HepG2 (cell line): ENCODE measurements around the gene PSMC1. TPM values are rescaled to one million over a fixed set of nuclear protein-coding genes. Genes with fewer than 3 reads are reported as not detected.

ENCODE experiments used
- ATAC-seq: fragments of 200-7000 bp; cut with Tn5 transposase; 3 replicates; pipeline ENCODE4 v1.9.1; 2020; ENCODE audit warnings: mild to moderate bottlenecking, moderate library complexity
- BruUV-seq: library from RNA; stranded (reverse); fragments of 400-500 nt; replicated peaks from 2 replicates; lab custom pipeline; 2021; lab: Mats Ljungman, UMichigan
- CTCF ChIA-PET: fragments of 300-600 bp; formaldehyde crosslinking; extraction: SDS; loops from one replicate; lab custom pipeline; 2021; ENCODE audit warnings: low total read pairs, inconsistent platforms, low intra/inter-chr PET ratio; lab: Yijun Ruan, JAX
- POLR2A ChIA-PET: fragments of 350-600 bp; sonication (Branson Sonifier 250); formaldehyde crosslinking; loops from one replicate; lab custom pipeline; 2020; ENCODE audit warnings: antibody characterized with exemption, inconsistent platforms; lab: Yijun Ruan, JAX
- DNase-seq: peaks from one replicate; pipeline ENCODE4 v3.0.0-alpha.2; 2015; ENCODE audit warnings: low spot score
- FAIRE-seq: peaks from 3 replicates; lab custom pipeline; 2011; peaks lifted over from hg19 to GRCh38; lab: Jason Lieb, UNC
- H2AFZ ChIP-seq: one replicate; pipeline ENCODE4 v1.6.1; 2011; ENCODE audit warnings: low read length, inconsistent platforms
- H3K27ac ChIP-seq: fragments of 300-600 bp; 3 replicates; pipeline ENCODE4 v1.8.0; 2011; ENCODE audit warnings: mixed run types, mild to moderate bottlenecking, mixed read lengths, low read length, inconsistent platforms; ENCODE audit not compliant: insufficient read depth; ENCODE audit errors: extremely low read length
- H3K27me3 ChIP-seq, 2 experiments: fragments of 200-600 bp in 1 of 2; 2 replicates in 1 of 2; 3 replicates in 1 of 2; pipeline versions ENCODE4 v1.6.0 to v1.8.0; 2011; ENCODE audit warnings: low read length in 2 of 2, mild to moderate bottlenecking in 2 of 2, moderate library complexity in 2 of 2, inconsistent platforms in 1 of 2; ENCODE audit not compliant: insufficient read depth in 2 of 2, control insufficient read depth in 1 of 2
- H3K36me3 ChIP-seq, 2 experiments: fragments of 200-600 bp in 1 of 2; replicated peaks in 1 of 2; 2 replicates in 1 of 2; 3 replicates in 1 of 2; pipeline versions ENCODE4 v1.5.1 to v1.8.0; 2011; ENCODE audit warnings: low read length in 2 of 2, inconsistent platforms in 1 of 2; ENCODE audit not compliant: insufficient read depth in 2 of 2, control insufficient read depth in 1 of 2
- H3K4me1 ChIP-seq: 2 replicates; pipeline ENCODE4 v1.5.1; 2012; ENCODE audit warnings: low read length, inconsistent platforms; ENCODE audit not compliant: insufficient read depth
- H3K4me2 ChIP-seq: 2 replicates; pipeline ENCODE4 v1.6.0; 2011; ENCODE audit warnings: low read depth, low read length, inconsistent platforms
- H3K4me3 ChIP-seq, 3 experiments: fragments of 200-600 bp in 1 of 3; sonication (generic), shearing (Covaris generic) in 1 of 3; replicated peaks in 1 of 3; 2 replicates each; pipeline ENCODE4 v1.5.1; 2011 to 2016; ENCODE audit warnings: low read length in 3 of 3, inconsistent platforms in 2 of 3, low read depth in 2 of 3, mild to moderate bottlenecking in 2 of 3, control low read depth in 1 of 3, mixed read lengths in 1 of 3; ENCODE audit not compliant: insufficient read depth in 1 of 3
- H3K79me2 ChIP-seq: one replicate; pipeline ENCODE4 v1.6.1; 2011; ENCODE audit warnings: low read length, inconsistent platforms; ENCODE audit not compliant: insufficient read depth
- H3K9ac ChIP-seq: 2 replicates; pipeline ENCODE4 v1.6.0; 2011; ENCODE audit warnings: mild to moderate bottlenecking, low read depth, low read length, inconsistent platforms; ENCODE audit not compliant: insufficient read depth
- H3K9me3 ChIP-seq: 2 replicates; pipeline ENCODE4 v1.5.1; 2012; ENCODE audit warnings: mild to moderate bottlenecking, low read length
- H4K20me1 ChIP-seq: 2 replicates; pipeline ENCODE4 v1.6.0; 2011; ENCODE audit warnings: inconsistent platforms, mild to moderate bottlenecking, low read length, moderate library complexity; ENCODE audit not compliant: insufficient read depth
- POLR2G ChIP-seq: fragments of 200-400 bp; formaldehyde crosslinking; IDR thresholded peaks from 2 replicates; pipeline ENCODE4 v1.6.1; 2018; ENCODE audit warnings: mild to moderate bottlenecking, low read depth, low read length, moderate library complexity
- RARG ChIP-seq: sonication (generic); formaldehyde crosslinking; IDR thresholded peaks from 2 replicates; pipeline ENCODE4 v1.4.0; 2020; ENCODE audit warnings: low read depth, mild to moderate bottlenecking, missing genetic modification reagents
- RBM39 ChIP-seq: fragments of 200-400 bp; formaldehyde crosslinking; IDR thresholded peaks from one replicate; pipeline ENCODE4 v1.6.1; 2018; ENCODE audit warnings: antibody characterized with exemption, mild to moderate bottlenecking, low read depth, low read length; ENCODE audit not compliant: poor library complexity, severe bottlenecking
- TAF15 ChIP-seq: fragments of 200-400 bp; formaldehyde crosslinking; IDR thresholded peaks from one replicate; pipeline ENCODE4 v1.6.1; 2018; ENCODE audit warnings: mild to moderate bottlenecking, low read depth, low read length; ENCODE audit not compliant: poor library complexity, severe bottlenecking
- ZSCAN22 ChIP-seq: sonication (generic); formaldehyde crosslinking; IDR thresholded peaks from 2 replicates; pipeline ENCODE4 v1.4.0; 2020; ENCODE audit warnings: mild to moderate bottlenecking, missing genetic modification reagents
- WGBS: methylation state at CpG from one replicate; pipeline ENCODE4 v1.1.6; 2017; ENCODE audit warnings: low lambda C conversion rate; 5-methylcytosine and 5-hydroxymethylcytosine counted together
- in situ Hi-C: cut with HindIII; loops from 2 replicates; pipeline ENCODE4 v1.10.0; 2017; ENCODE audit warnings: low pct_unique_long_range_greater_than_20kb; ENCODE audit not compliant: extremely low pct_ligation_motif_present
- intact Hi-C: fragments of 100-400 bp; cut with micrococcal nuclease; formaldehyde crosslinking; loops from one replicate; pipeline ENCODE4 v1.10.0; 2022; ENCODE audit not compliant: unreplicated experiment
- polyA plus RNA-seq, 8 experiments: library from polyadenylated mRNA; depleted of rRNA in 3 of 8; stranded (reverse) in 7 of 8; unstranded in 1 of 8; fragments of >200 nt; fragmentation: Illumina TruSeq in 4 of 8; extraction: Trizol in 4 of 8; gene quantifications; 2 replicates each; pipeline versions ENCODE4 v1.2.1 to v1.2.3, GENCODE V29; 2011 to 2016; ENCODE audit warnings: low read depth in 4 of 8, missing spikeins in 1 of 8, mixed read lengths in 1 of 8; ENCODE audit not compliant: insufficient read depth in 1 of 8
- total RNA-seq, 5 experiments: library from RNA; depleted of rRNA; stranded (reverse); fragments of >200 nt; fragmentation: Illumina TruSeq; extraction: Trizol; gene quantifications; 2 replicates each; pipeline ENCODE4 v1.2.3, GENCODE V29; 2016; ENCODE audit warnings: low read depth in 1 of 5
- TF ChIP-seq, protein P1 (sequence below): sonication (generic); formaldehyde crosslinking; IDR thresholded peaks from 2 replicates; pipeline ENCODE4 v1.4.0; 2020; ENCODE audit warnings: missing genetic modification reagents

The PSMC1 gene
- total and polyA plus RNA-seq, 2 of the 13 experiments (the other 11 are each of a cell fraction or from before 2014, with no cell fraction given): 48.6 to 167 TPM

DNA sequence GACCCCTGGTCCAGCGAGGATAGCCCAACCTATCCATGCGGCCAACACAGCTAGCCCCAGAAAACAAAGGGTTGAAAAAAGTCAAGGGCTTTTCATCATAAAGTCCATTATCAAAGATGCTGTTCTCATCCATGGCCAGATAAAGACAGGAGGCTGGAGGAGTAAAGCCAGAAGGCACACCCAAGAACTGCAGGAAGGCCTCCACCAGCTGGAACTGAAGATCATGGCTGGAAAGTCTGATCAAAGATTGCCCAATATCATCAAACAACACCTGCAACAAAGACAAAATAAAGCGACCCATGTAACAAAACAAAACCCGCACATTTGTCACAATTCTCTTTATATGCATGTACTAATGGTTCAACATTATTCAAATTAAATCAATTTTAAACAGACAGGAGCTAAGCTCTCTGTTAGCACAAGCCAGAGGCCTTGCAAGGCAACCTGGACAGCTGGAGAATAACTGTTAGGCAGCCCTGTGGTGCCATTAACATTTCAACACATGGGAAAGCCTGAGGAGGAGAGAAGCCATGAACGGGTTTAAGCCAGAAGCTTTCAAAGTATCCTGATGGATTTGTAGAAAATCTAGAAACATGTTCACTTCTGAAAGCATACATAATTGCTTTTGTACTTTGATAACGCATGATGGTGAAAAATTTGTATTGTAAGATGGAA lies 34.1 kb downstream of the PSMC1 start (continued):
- TF ChIP-seq, protein P1, sequence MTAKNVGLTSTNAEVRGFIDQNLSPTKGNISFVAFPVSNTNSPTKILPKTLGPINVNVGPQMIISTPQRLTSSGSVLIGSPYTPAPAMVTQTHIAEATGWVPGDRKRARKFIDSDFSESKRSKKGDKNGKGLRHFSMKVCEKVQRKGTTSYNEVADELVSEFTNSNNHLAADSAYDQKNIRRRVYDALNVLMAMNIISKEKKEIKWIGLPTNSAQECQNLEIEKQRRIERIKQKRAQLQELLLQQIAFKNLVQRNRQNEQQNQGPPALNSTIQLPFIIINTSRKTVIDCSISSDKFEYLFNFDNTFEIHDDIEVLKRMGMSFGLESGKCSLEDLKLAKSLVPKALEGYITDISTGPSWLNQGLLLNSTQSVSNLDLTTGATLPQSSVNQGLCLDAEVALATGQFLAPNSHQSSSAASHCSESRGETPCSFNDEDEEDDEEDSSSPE (CRISPR knock-in tag): no peak
- TF ChIP-seq RARG (CRISPR knock-in tag) (no peak), POLR2G (no peak)

DNA sequence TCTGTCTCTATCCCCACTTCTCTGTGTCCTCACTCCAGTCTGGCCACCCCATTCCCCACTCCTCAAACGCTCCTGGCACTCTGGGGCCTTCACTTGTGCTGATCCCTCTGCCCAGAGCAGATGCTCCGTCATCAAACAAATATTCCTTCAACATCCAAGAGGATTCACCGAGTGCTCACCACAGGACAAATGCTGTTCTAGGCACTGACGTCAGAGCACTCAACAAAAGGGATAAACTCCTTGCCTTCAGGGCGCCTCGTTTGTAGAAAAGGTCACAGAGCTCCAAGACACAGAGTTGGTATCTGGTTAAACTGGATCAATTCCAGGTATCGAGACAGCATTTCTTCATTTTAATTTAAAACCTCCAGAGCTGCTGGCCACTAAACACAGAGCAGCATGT lies 35.3 kb downstream of the PSMC1 start:
- no peak for TF ChIP-seq TAF15
- TF ChIP-seq RBM39: no peak
- no peak for TF ChIP-seq ZSCAN22
- ATAC-seq (no peak), FAIRE-seq (no peak), DNase-seq (no peak)
- H3K36me3 ChIP-seq: peaks cover 7 to 64% of the 10 kb centered on the region in 2 experiments
- H3K4me3 ChIP-seq: no peak overlapping the region
- H3K4me2 ChIP-seq: no peak overlapping the region
- H4K20me1 ChIP-seq: no peaks in the 10 kb centered on the region
- H3K27me3 ChIP-seq: no peaks in the 10 kb centered on the region
- no peak overlapping the region for H2AFZ ChIP-seq
- intact Hi-C loops (no loop called here), in situ Hi-C loops (no loop called here)
- no TSS peak for BruUV-seq
- ChIA-PET CTCF (no interaction called here), POLR2A (no interaction called here)
- H3K9me3 ChIP-seq: no peaks in the 10 kb centered on the region
- no peak overlapping the region for H3K9ac ChIP-seq
- no peaks in the 10 kb centered on the region; the same call in 1 of the 2 replicates for H3K4me1 ChIP-seq
- no peak overlapping the region for H3K27ac ChIP-seq
- H3K79me2 ChIP-seq: no peaks in the 10 kb centered on the region
- WGBS: 98% methylated on average over 7 of the region's 7 CpGs
